Stimulated activated naive B cell treated with anti-CD40 and anti-IgM and Interleukin-4, amounts not matched to agents 10 μg/mL and 1 μg/mL and 100 μg/mL, for 72 hours (primary cell): ENCODE results near the gene GPC3.

Source experiments
- ATAC-seq, 2 donors: fragments of 150-1000 bp; cut with Tn5 transposase; replicated peaks; 2 replicates each; pipeline ENCODE4 v1.10.0; 2021; ENCODE audit warnings: moderate library complexity in 1 of 2
- DNase-seq: peaks from one replicate; pipeline ENCODE4 v3.0.0; 2021
- H3K27ac Mint-ChIP-seq: one replicate; pipeline ENCODE4 v1.8.0; 2022; ENCODE audit warnings: mild to moderate bottlenecking, mixed read lengths
- H3K27me3 Mint-ChIP-seq, 2 donors: one replicate each; pipeline ENCODE4 v1.8.0; 2022; ENCODE audit warnings: mixed read lengths in 2 of 2
- H3K36me3 Mint-ChIP-seq, 2 donors: one replicate each; pipeline ENCODE4 v1.8.0; 2022; ENCODE audit warnings: mixed read lengths in 2 of 2, mild to moderate bottlenecking in 1 of 2
- H3K4me1 Mint-ChIP-seq, 2 donors: one replicate each; pipeline ENCODE4 v1.8.0; 2022; ENCODE audit warnings: mixed read lengths in 2 of 2, mild to moderate bottlenecking in 1 of 2
- H3K4me3 Mint-ChIP-seq, 2 donors: one replicate each; pipeline ENCODE4 v1.8.0; 2022; ENCODE audit warnings: mild to moderate bottlenecking in 2 of 2, mixed read lengths in 2 of 2, moderate library complexity in 1 of 2
- H3K9me3 Mint-ChIP-seq, 2 donors: one replicate each; pipeline ENCODE4 v1.8.0; 2022; ENCODE audit warnings: mixed read lengths in 2 of 2, mild to moderate bottlenecking in 1 of 2

Gene GPC3

GRCh38 chrX:133495464-133496391 lies 489.7 kb downstream of the GPC3 start:
- ATAC-seq (no peak), DNase-seq (no peak)
- no peaks in the 10 kb centered on the region for H3K36me3 Mint-ChIP-seq
- peaks cover 0 to 19% of the 10 kb centered on the region in 2 donors for H3K27me3 Mint-ChIP-seq
- H3K4me3 Mint-ChIP-seq = no peak overlapping the region
- no peaks in the 10 kb centered on the region for H3K9me3 Mint-ChIP-seq
- no peaks in the 10 kb centered on the region for H3K4me1 Mint-ChIP-seq
- no peak overlapping the region for H3K27ac Mint-ChIP-seq

GRCh38 chrX:133493366-133493765 lies 492.0 kb downstream of the GPC3 start:
- H3K27me3 Mint-ChIP-seq = peaks cover 0 to 19% of the 10 kb centered on the region in 2 donors
- no peak for ATAC-seq
- H3K4me3 Mint-ChIP-seq = no peak overlapping the region
- no peak overlapping the region for H3K27ac Mint-ChIP-seq
- no peaks in the 10 kb centered on the region for H3K9me3 Mint-ChIP-seq
- no peak for DNase-seq
- no peaks in the 10 kb centered on the region for H3K36me3 Mint-ChIP-seq
- H3K4me1 Mint-ChIP-seq = no peaks in the 10 kb centered on the region

DNA sequence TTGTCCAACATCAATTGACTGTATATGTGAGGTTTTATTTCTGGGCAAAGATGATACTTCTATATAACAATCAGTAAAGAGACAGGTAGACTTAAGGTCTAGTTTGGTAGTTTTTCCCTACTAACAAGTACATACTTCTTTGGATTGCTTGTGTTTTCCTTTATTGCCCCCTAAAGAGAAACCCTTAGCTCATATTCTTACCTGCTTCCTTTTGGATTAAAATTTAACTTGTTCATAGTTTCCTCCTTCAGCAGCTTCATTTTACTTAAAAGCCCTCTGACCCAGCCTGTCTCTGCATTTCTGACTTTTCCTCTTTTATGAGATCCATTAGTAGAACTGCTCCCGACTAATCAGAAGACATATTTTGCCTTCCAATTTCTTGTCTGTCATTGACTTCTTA lies 494.4 kb downstream of the GPC3 start:
- Mint-ChIP-seq H3K9me3 (no peaks in the 10 kb centered on the region), H3K36me3 (no peaks in the 10 kb centered on the region), H3K4me1 (no peaks in the 10 kb centered on the region), H3K27ac (no peak overlapping the region), H3K27me3 (peaks cover 0 to 15% of the 10 kb centered on the region in 2 donors), H3K4me3 (no peak overlapping the region)
- DNase-seq (no peak), ATAC-seq (no peak)
